GM23338 (cell line): ENCODE measurements around the gene BNC2.

Experiments used
- CREB1 ChIP-seq: fragments of 250-450 bp; sonication (Bioruptor Pico); IDR thresholded peaks from 2 replicates; pipeline ENCODE4 v1.5.0; 2020; ENCODE audit warnings: low read depth, mild to moderate bottlenecking, moderate library complexity
- CTCF ChIP-seq, 2 experiments: fragments of 200-600 bp in 1 of 2; sonication (generic) in 1 of 2; conservative IDR thresholded peaks; 2 replicates each; pipeline versions ENCODE4 v1.5.1 to v1.6.1; 2016 to 2017; ENCODE audit warnings: antibody characterized with exemption in 2 of 2, low read depth in 2 of 2, mild to moderate bottlenecking in 2 of 2, moderate library complexity in 1 of 2
- ETS1 ChIP-seq: IDR thresholded peaks from 2 replicates; pipeline ENCODE4 v1.6.1; 2016; ENCODE audit warnings: antibody characterized with exemption
- EZH2 ChIP-seq: fragments of 200-600 bp; sonication (generic); IDR thresholded peaks from one replicate; pipeline ENCODE4 v1.8.0; 2017; ENCODE audit warnings: antibody characterized with exemption, mild to moderate bottlenecking, low read depth; ENCODE audit not compliant: unreplicated experiment
- EZH2phosphoT487 ChIP-seq: fragments of 200-600 bp; sonication (generic); IDR thresholded peaks from one replicate; pipeline ENCODE4 v1.8.1; 2018; ENCODE audit warnings: antibody characterized with exemption; ENCODE audit not compliant: unreplicated experiment
- NANOG ChIP-seq: IDR thresholded peaks from 2 replicates; pipeline ENCODE4 v1.6.1; 2016; ENCODE audit warnings: antibody characterized with exemption, borderline replicate concordance
- POLR2AphosphoS5 ChIP-seq: IDR thresholded peaks from 2 replicates; pipeline ENCODE4 v1.6.1; 2016; ENCODE audit warnings: antibody characterized with exemption, low read depth
- REST ChIP-seq: IDR thresholded peaks from one replicate; pipeline ENCODE4 v1.6.1; 2018; ENCODE audit warnings: antibody characterized with exemption; ENCODE audit not compliant: unreplicated experiment
- STAT1 ChIP-seq: IDR thresholded peaks from one replicate; pipeline ENCODE4 v1.6.1; 2016; ENCODE audit warnings: antibody characterized with exemption; ENCODE audit not compliant: unreplicated experiment
- ZNF114 ChIP-seq: fragments of 250-450 bp; sonication (Bioruptor Pico); IDR thresholded peaks from 2 replicates; pipeline ENCODE4 v1.5.0; 2020; ENCODE audit warnings: mild to moderate bottlenecking, moderate library complexity

GRCh38 chr9:16613051-16613450 is 257.4 kb downstream of the BNC2 start:
- TF ChIP-seq EZH2phosphoT487 (no peak), CTCF (conservative IDR thresholded peaks at IDR 0.05; ENCODE audit: low read depth in 2 of 2) (no peak), POLR2AphosphoS5 (no peak), CREB1 (CRISPR knock-in tag) (no peak), EZH2 (no peak), ZNF114 (no peak), REST (no peak), STAT1 (no peak), NANOG (no peak), ETS1 (no peak)
